Upper lobe of left lung (tissue), 6 donors: Measurements from ENCODE around the gene UTP25. TPM values are rescaled to one million over a fixed set of nuclear protein-coding genes. Genes with fewer than 3 reads are reported as not detected.
"Not testable (repeated sequence)": the region's sequence is repeated elsewhere in the genome, so short reads cannot be mapped to it uniquely, and the experiment has no call there.

Source experiments
- ATAC-seq, 2 donors: fragments of 200-7000 bp; cut with Tn5 transposase; one replicate each; pipeline ENCODE4 v1.9.1; 2022; ENCODE audit warnings: mild to moderate bottlenecking in 2 of 2, moderate library complexity in 2 of 2; ENCODE audit not compliant: low FRiP score in 2 of 2
- DNase-seq, 2 donors: peaks; one replicate each; pipeline ENCODE4 v3.0.0-alpha.2; 2019 to 2020
- H3K27ac ChIP-seq, 4 donors: fragments of 200-600 bp; sonication (generic); one replicate each; pipeline ENCODE4 v1.5.1; 2016 to 2019
- H3K27me3 ChIP-seq, 4 donors: fragments of 200-600 bp; sonication (generic); one replicate each; pipeline ENCODE4 v1.5.1; 2017 to 2019
- H3K36me3 ChIP-seq, 4 donors: fragments of 200-600 bp; sonication (generic); one replicate each; pipeline ENCODE4 v1.5.1; 2016 to 2019
- H3K4me1 ChIP-seq, 4 donors: fragments of 200-600 bp; sonication (generic); one replicate each; pipeline ENCODE4 v1.5.1; 2018 to 2019
- H3K4me3 ChIP-seq, 4 donors: fragments of 200-600 bp; sonication (generic); one replicate each; pipeline ENCODE4 v1.5.1; 2017 to 2019; ENCODE audit warnings: mild to moderate bottlenecking in 2 of 4, moderate library complexity in 1 of 4
- H3K9me3 ChIP-seq, 4 donors: fragments of 200-600 bp; sonication (generic); one replicate each; pipeline ENCODE4 v1.5.1; 2018 to 2019
- CTCF ChIP-seq, 6 experiments: fragments of 450-650 bp in 4 of 6; fragments of 200-600 bp in 2 of 6; sonication (generic) in 2 of 6; IDR thresholded peaks; one replicate each; pipeline ENCODE4 v1.5.1; 2016 to 2019; ENCODE audit warnings: antibody characterized with exemption in 6 of 6
- EP300 ChIP-seq, 4 donors: sonication (generic); formaldehyde crosslinking; IDR thresholded peaks; one replicate each; pipeline ENCODE4 v1.5.1; 2017; ENCODE audit warnings: antibody characterized with exemption in 4 of 4, control low read depth in 2 of 4
- POLR2A ChIP-seq, 4 donors: fragments of 450-650 bp; IDR thresholded peaks; one replicate each; pipeline ENCODE4 v1.5.1; 2016 to 2017; ENCODE audit warnings: antibody characterized with exemption in 4 of 4, mild to moderate bottlenecking in 2 of 4
- POLR2AphosphoS5 ChIP-seq, 2 donors: sonication (generic); formaldehyde crosslinking; IDR thresholded peaks; one replicate each; pipeline ENCODE4 v1.5.1; 2017; ENCODE audit warnings: antibody characterized with exemption in 2 of 2
- WGBS, 2 donors: methylation state at CpG; one replicate each; pipeline ENCODE4 v1.1.5; 2017 to 2018; 5-methylcytosine and 5-hydroxymethylcytosine counted together
- total RNA-seq, 6 donors: library from RNA; depleted of rRNA in 4 of 6; stranded (reverse); fragments of >200 nt in 4 of 6; gene quantifications; one replicate each; pipeline versions ENCODE4 v1.1.0 to v1.2.1, GENCODE V29; 2016 to 2021
- donor health status: DM: no; HTN: no; CAD: no; lungs with moderate emphysema.
- donor health status: DM: no; HTN: yes; CAD: no; lungs with severe emphysema.

UTP25 gene
- total RNA-seq, 6 donors from 2014 or later, result 2.4 to 9.4 (median 7.9) TPM

- H3K36me3 ChIP-seq, result peaks cover 0 to 10% (median 4%) of the 10 kb centered on the region in 4 donors
- no peak for TF ChIP-seq POLR2A (IDR thresholded peaks at IDR 0.05)
- no peak for TF ChIP-seq EP300 (IDR thresholded peaks at IDR 0.05)
- no peak for TF ChIP-seq POLR2AphosphoS5 (IDR thresholded peaks at IDR 0.05)
- no peak for TF ChIP-seq CTCF (IDR thresholded peaks at IDR 0.05)
- H3K27me3 ChIP-seq, result no peaks in the 10 kb centered on the region
- WGBS, 2 donors, result 81 to 90% methylated on average over 1 of the region's 1 CpG
- H3K9me3 ChIP-seq, result no peaks in the 10 kb centered on the region
- ATAC-seq (no peak), DNase-seq (no peak)
- H3K4me1 ChIP-seq, result peaks cover 0 to 19% (median 8%) of the 10 kb centered on the region in 4 donors
- H3K4me3 ChIP-seq, result no peak overlapping the region
- no peak overlapping the region for H3K27ac ChIP-seq
Observed at GRCh38 chr1:209789245-209789644, 38.5 kb upstream of the UTP25 start.

GRCh38 chr1:209790286-209791193 lies 37.2 kb upstream of the UTP25 start:
- Histone ChIP-seq H3K9me3 (no peaks in the 10 kb centered on the region), H3K27me3 (no peaks in the 10 kb centered on the region), H3K4me3 (no peak overlapping the region), H3K36me3 (peaks cover 0 to 15% (median 4%) of the 10 kb centered on the region in 4 donors), H3K27ac (no peak overlapping the region), H3K4me1 (peaks cover 0 to 13% (median 3%) of the 10 kb centered on the region in 4 donors)
- no peak for DNase-seq
- TF ChIP-seq EP300 (IDR thresholded peaks at IDR 0.05) (no peak), POLR2A (IDR thresholded peaks at IDR 0.05) (no peak), CTCF (IDR thresholded peaks at IDR 0.05) (no peak), POLR2AphosphoS5 (IDR thresholded peaks at IDR 0.05) (no peak)
- WGBS, 2 donors, result 91 to 95% methylated on average over 4 to 10 of the region's 10 CpGs
- ATAC-seq, result no peak

GRCh38 chr1:209791920-209792319 lies 35.9 kb upstream of the UTP25 start:
- H3K4me3 ChIP-seq, result no peak overlapping the region
- H3K27me3 ChIP-seq, result no peaks in the 10 kb centered on the region
- WGBS, 2 donors, result 67 to 77% methylated on average over 1 of the region's 1 CpG
- H3K36me3 ChIP-seq, result peaks cover 0 to 15% (median 4%) of the 10 kb centered on the region in 4 donors
- DNase-seq (no peak), ATAC-seq (no peak)
- no peaks in the 10 kb centered on the region for H3K9me3 ChIP-seq
- no peak for TF ChIP-seq POLR2A (IDR thresholded peaks at IDR 0.05)
- no peak for TF ChIP-seq CTCF (IDR thresholded peaks at IDR 0.05)
- TF ChIP-seq POLR2AphosphoS5 (IDR thresholded peaks at IDR 0.05), result no peak
- TF ChIP-seq EP300 (IDR thresholded peaks at IDR 0.05), result no peak
- no peak overlapping the region for H3K27ac ChIP-seq
- peaks cover 0 to 13% (median 3%) of the 10 kb centered on the region in 4 donors for H3K4me1 ChIP-seq

- WGBS, 2 donors, result 88 to 89% methylated on average over 3 of the region's 3 CpGs
- H3K4me1 ChIP-seq, H3K9me3 ChIP-seq, DNase-seq, H3K27ac ChIP-seq, H3K4me3 ChIP-seq, ATAC-seq, H3K27me3 ChIP-seq: not testable (repeated sequence)
- H3K36me3 ChIP-seq, result peaks cover 0 to 15% (median 4%) of the 10 kb centered on the region in 4 donors
Observed at GRCh38 chr1:209793711-209794110, 34.1 kb upstream of the UTP25 start.

- no peaks in the 10 kb centered on the region for H3K9me3 ChIP-seq
- no peak for TF ChIP-seq POLR2A (IDR thresholded peaks at IDR 0.05)
- no peak for TF ChIP-seq POLR2AphosphoS5 (IDR thresholded peaks at IDR 0.05)
- no peak for TF ChIP-seq CTCF (IDR thresholded peaks at IDR 0.05)
- no peak for TF ChIP-seq EP300 (IDR thresholded peaks at IDR 0.05)
- WGBS, 2 donors, result 81 to 87% methylated on average over 9 of the region's 9 CpGs
- H3K36me3 ChIP-seq, result peaks cover 0 to 5% (median 2%) of the 10 kb centered on the region in 4 donors
- H3K27me3 ChIP-seq, result no peaks in the 10 kb centered on the region
- DNase-seq (no peak), ATAC-seq (no peak)
- H3K4me3 ChIP-seq, result no peak overlapping the region
- H3K27ac ChIP-seq, result no peak overlapping the region
- no peaks in the 10 kb centered on the region for H3K4me1 ChIP-seq
Observed at GRCh38 chr1:209797978-209798639, 29.7 kb upstream of the UTP25 start.
